Naive thymus-derived CD4-positive, alpha-beta T cell (primary cell): ENCODE data around the gene SLC25A43. TPM values are rescaled to one million over a fixed set of nuclear protein-coding genes. Genes with fewer than 3 reads are reported as not detected.

ENCODE experiments used
- ATAC-seq: fragments of 150-1000 bp; cut with Tn5 transposase; 2 replicates; pipeline ENCODE4 v1.10.0; 2021; ENCODE audit warnings: mild to moderate bottlenecking, moderate library complexity
- CTCF ChIA-PET: fragments of 350-600 bp; sonication (Branson Sonifier 250); formaldehyde crosslinking; loops from one replicate; lab custom pipeline; 2021; ENCODE audit warnings: antibody characterized with exemption; lab: Charles Lee
- POLR2A ChIA-PET: fragments of 350-600 bp; sonication (Branson Sonifier 250); formaldehyde crosslinking; loops from one replicate; lab custom pipeline; 2021; ENCODE audit warnings: antibody characterized with exemption, inconsistent platforms; lab: Charles Lee
- DNase-seq, 9 donors: peaks; one replicate each; pipeline versions ENCODE4 v3.0.0 to v3.0.0-alpha.2; 2020 to 2022; ENCODE audit warnings: mixed read lengths in 1 of 9
- H3K27ac ChIP-seq: one replicate; pipeline ENCODE4 v1.7.0; 2013; ENCODE audit warnings: mild to moderate bottlenecking, low read depth, low read length, moderate library complexity
- H3K27me3 ChIP-seq, 2 donors: one replicate each; pipeline ENCODE4 v1.7.0; 2013; ENCODE audit warnings: low read length in 2 of 2, mild to moderate bottlenecking in 2 of 2, moderate library complexity in 2 of 2; ENCODE audit not compliant: control insufficient read depth in 2 of 2, insufficient read depth in 2 of 2
- H3K36me3 ChIP-seq, 3 experiments: 1 replicate in 2 of 3; 2 replicates in 1 of 3; pipeline ENCODE4 v1.7.0; 2013; ENCODE audit warnings: low read length in 3 of 3, mild to moderate bottlenecking in 3 of 3, moderate library complexity in 1 of 3; ENCODE audit not compliant: insufficient read depth in 3 of 3, control insufficient read depth in 2 of 3
- H3K4me1 ChIP-seq, 2 donors: one replicate each; pipeline ENCODE4 v1.7.0; 2013; ENCODE audit warnings: low read length in 2 of 2, mild to moderate bottlenecking in 2 of 2, moderate library complexity in 1 of 2; ENCODE audit not compliant: control insufficient read depth in 2 of 2, insufficient read depth in 2 of 2
- H3K4me3 ChIP-seq: 2 replicates; pipeline ENCODE4 v1.7.0; 2013; ENCODE audit warnings: mild to moderate bottlenecking, low read length
- H3K9me3 ChIP-seq, 3 experiments: 1 replicate in 2 of 3; 2 replicates in 1 of 3; pipeline ENCODE4 v1.7.0; 2013; ENCODE audit warnings: low read length in 3 of 3; ENCODE audit not compliant: control insufficient read depth in 2 of 3
- H3K27ac Mint-ChIP-seq, 9 donors: one replicate each; pipeline ENCODE4 v1.8.0; 2020 to 2022; ENCODE audit warnings: mixed read lengths in 9 of 9, mild to moderate bottlenecking in 8 of 9, moderate library complexity in 5 of 9, inconsistent platforms in 2 of 9
- H3K27me3 Mint-ChIP-seq, 5 donors: one replicate each; pipeline ENCODE4 v1.8.0; 2021 to 2022; ENCODE audit warnings: mixed read lengths in 5 of 5, mild to moderate bottlenecking in 1 of 5
- H3K36me3 Mint-ChIP-seq, 5 donors: one replicate each; pipeline ENCODE4 v1.8.0; 2020 to 2022; ENCODE audit warnings: mixed read lengths in 5 of 5, mild to moderate bottlenecking in 3 of 5, inconsistent platforms in 1 of 5
- H3K4me1 Mint-ChIP-seq, 7 donors: one replicate each; pipeline ENCODE4 v1.8.0; 2020 to 2022; ENCODE audit warnings: mixed read lengths in 7 of 7, mild to moderate bottlenecking in 3 of 7, inconsistent platforms in 1 of 7
- H3K4me3 Mint-ChIP-seq, 10 donors: one replicate each; pipeline ENCODE4 v1.8.0; 2020 to 2022; ENCODE audit warnings: mild to moderate bottlenecking in 10 of 10, mixed read lengths in 10 of 10, moderate library complexity in 6 of 10, inconsistent platforms in 2 of 10
- H3K9me3 Mint-ChIP-seq, 11 donors: one replicate each; pipeline ENCODE4 v1.8.0; 2020 to 2022; ENCODE audit warnings: mixed read lengths in 11 of 11, mild to moderate bottlenecking in 4 of 11, inconsistent platforms in 1 of 11, moderate library complexity in 1 of 11
- intact Hi-C, 2 donors: fragments of 100-400 bp; cut with micrococcal nuclease; formaldehyde crosslinking; loops; one replicate each; pipeline ENCODE4 v1.15.1; 2023
- polyA plus RNA-seq, 2 donors: library from polyadenylated mRNA; unstranded; fragments of 300-500 nt; fragmentation: Illumina TruSeq; gene quantifications; one replicate each; pipeline ENCODE4 v1.2.3, GENCODE V29; 2021
- total RNA-seq, 6 experiments: library from RNA in 5 of 6; stranded (reverse) in 5 of 6; gene quantifications; 1 replicate in 5 of 6; 2 replicates in 1 of 6; pipeline ENCODE4 v1.2.3 and lab custom pipeline; 2021 to 2026

Gene SLC25A43
- total and polyA plus RNA-seq, 7 experiments from 2014 or later, result 1.8 to 8.2 (median 2.6) TPM

- Mint-ChIP-seq H3K9me3 (no peaks in the 10 kb centered on the region), H3K4me1 (peaks cover 5 to 24% (median 12%) of the 10 kb centered on the region in 7 donors), H3K4me3 (peak overlapping the region in 4 of 10 donors; percentile 11 to 49 (median 32)), H3K27me3 (no peaks in the 10 kb centered on the region), H3K27ac (peak overlapping the region; percentile 38 to 87 (median 72)), H3K36me3 (no peaks in the 10 kb centered on the region)
- Histone ChIP-seq H3K9me3 (no peaks in the 10 kb centered on the region), H3K27ac (peak overlapping the region; percentile 33), H3K36me3 (no peaks in the 10 kb centered on the region), H3K4me3 (no peak overlapping the region), H3K27me3 (no peaks in the 10 kb centered on the region), H3K4me1 (peaks cover 0 to 12% of the 10 kb centered on the region in 2 donors)
- ATAC-seq, result peak; percentile 72
- intact Hi-C loops, result no loop called here
- POLR2A ChIA-PET, result interaction anchor here (1.1 kb wide), 1 partner anchor 12 kb away, joined by 3 read pairs; no protein-coding TSS in a partner anchor
- CTCF ChIA-PET, result interaction anchor here (0.6 to 1.7 kb wide), 4 partner anchors 9 to 303 kb away, joined by 3 to 7 read pairs (median 3); no protein-coding TSS in a partner anchor
- peak in 5 of 9 donors; percentile 15 to 34 (median 20) for DNase-seq
Measured at GRCh38 chrX:119495734-119496726, 96.9 kb downstream of the SLC25A43 start.

GRCh38 chrX:119497185-119497584 lies 98.0 kb downstream of the SLC25A43 start:
- Histone ChIP-seq H3K27me3 (no peaks in the 10 kb centered on the region), H3K4me1 (peaks cover 0 to 22% of the 10 kb centered on the region in 2 donors), H3K9me3 (no peaks in the 10 kb centered on the region), H3K4me3 (no peak overlapping the region), H3K27ac (no peak overlapping the region), H3K36me3 (no peaks in the 10 kb centered on the region)
- ATAC-seq (no peak), DNase-seq (no peak)
- ChIA-PET CTCF (interaction anchor here (1.2 to 1.7 kb wide), 2 partner anchors 10 to 14 kb away, joined by 3 to 7 read pairs; no protein-coding TSS in a partner anchor), POLR2A (interaction anchor here (1.1 kb wide), 1 partner anchor 13 kb away, joined by 3 read pairs; no protein-coding TSS in a partner anchor)
- Mint-ChIP-seq H3K4me3 (no peak overlapping the region), H3K9me3 (no peaks in the 10 kb centered on the region), H3K36me3 (no peaks in the 10 kb centered on the region), H3K4me1 (peaks cover 9 to 33% (median 12%) of the 10 kb centered on the region in 7 donors), H3K27ac (peak overlapping the region in 2 of 9 donors; percentile 6 to 54), H3K27me3 (no peaks in the 10 kb centered on the region)
- intact Hi-C loops, result no loop called here

GRCh38 chrX:119500061-119500800 lies 101.1 kb downstream of the SLC25A43 start:
- intact Hi-C loops, result loop anchor here in 1 of 2 donors (5.0 kb wide), 1 partner anchor 33 kb away; the partner anchor contains the start of gene SLC25A5
- ATAC-seq, result no peak
- ChIA-PET CTCF (interaction anchor here (1.9 kb wide), 1 partner anchor 18 kb away, joined by 6 read pairs; no protein-coding TSS in a partner anchor), POLR2A (interaction anchor here (0.6 to 1.5 kb wide), 3 partner anchors 18 to 234 kb away, joined by 3 to 5 read pairs (median 4); no protein-coding TSS in a partner anchor)
- Mint-ChIP-seq H3K36me3 (no peaks in the 10 kb centered on the region), H3K4me3 (no peak overlapping the region), H3K27ac (peak overlapping the region in 4 of 9 donors; percentile 8 to 81 (median 41)), H3K4me1 (peaks cover 12 to 43% (median 19%) of the 10 kb centered on the region in 7 donors), H3K27me3 (no peaks in the 10 kb centered on the region), H3K9me3 (no peaks in the 10 kb centered on the region)
- Histone ChIP-seq H3K36me3 (no peaks in the 10 kb centered on the region), H3K4me1 (peaks cover 0 to 32% of the 10 kb centered on the region in 2 donors), H3K27me3 (no peaks in the 10 kb centered on the region), H3K9me3 (no peaks in the 10 kb centered on the region), H3K4me3 (no peak overlapping the region), H3K27ac (no peak overlapping the region)
- no peak for DNase-seq

- Histone ChIP-seq H3K4me3 (no peak overlapping the region), H3K9me3 (no peaks in the 10 kb centered on the region), H3K27ac (peak overlapping the region; percentile 50), H3K27me3 (no peaks in the 10 kb centered on the region), H3K4me1 (peaks cover 0 to 21% of the 10 kb centered on the region in 2 donors), H3K36me3 (no peaks in the 10 kb centered on the region)
- ATAC-seq, result no peak
- H3K9me3 Mint-ChIP-seq, result no peaks in the 10 kb centered on the region
- ChIA-PET CTCF (interaction anchor here (0.7 to 1.9 kb wide), 3 partner anchors 19 to 113 kb away, joined by 3 to 6 read pairs (median 5); no protein-coding TSS in a partner anchor), POLR2A (interaction anchor here (1.5 kb wide), 1 partner anchor 19 kb away, joined by 4 read pairs; no protein-coding TSS in a partner anchor)
- H3K4me3 Mint-ChIP-seq, result peak overlapping the region in 3 of 10 donors; percentile 9 to 56 (median 33)
- intact Hi-C loops, result loop anchor here in 1 of 2 donors (1.0 to 5.0 kb wide), 2 partner anchors 13 to 34 kb away; partner anchors contain the start of gene SLC25A5
- H3K4me1 Mint-ChIP-seq, result peaks cover 8 to 36% (median 14%) of the 10 kb centered on the region in 7 donors
- no peaks in the 10 kb centered on the region for H3K27me3 Mint-ChIP-seq
- peak overlapping the region in 8 of 9 donors; percentile 1 to 95 (median 42) for H3K27ac Mint-ChIP-seq
- DNase-seq, result no peak
- no peaks in the 10 kb centered on the region for H3K36me3 Mint-ChIP-seq
Measured at GRCh38 chrX:119501511-119502148, 102.5 kb downstream of the SLC25A43 start.

GRCh38 chrX:119502727-119503483 lies 103.8 kb downstream of the SLC25A43 start:
- Mint-ChIP-seq H3K27ac (peak overlapping the region; percentile 69 to 97 (median 87)), H3K9me3 (no peaks in the 10 kb centered on the region), H3K27me3 (no peaks in the 10 kb centered on the region), H3K36me3 (no peaks in the 10 kb centered on the region), H3K4me3 (peak overlapping the region in 8 of 10 donors; percentile 51 to 77 (median 71)), H3K4me1 (peaks cover 6 to 24% (median 14%) of the 10 kb centered on the region in 7 donors)
- peak; percentile 85 for ATAC-seq
- ChIA-PET CTCF (interaction anchor here (0.5 to 0.7 kb wide), 2 partner anchors 28 to 115 kb away, joined by 3 to 4 read pairs; no protein-coding TSS in a partner anchor), POLR2A (interaction anchor here (1.1 to 1.2 kb wide), 2 partner anchors 10 to 13 kb away, joined by 3 to 6 read pairs; no protein-coding TSS in a partner anchor)
- H3K4me3 ChIP-seq, result no peak overlapping the region
- no peaks in the 10 kb centered on the region for H3K27me3 ChIP-seq
- peaks cover 0 to 20% of the 10 kb centered on the region in 2 donors for H3K4me1 ChIP-seq
- H3K9me3 ChIP-seq, result no peaks in the 10 kb centered on the region
- DNase-seq, result peak in 7 of 9 donors; percentile 17 to 70 (median 58)
- intact Hi-C loops, result loop anchor here in 1 of 2 donors (1.0 to 5.0 kb wide), 2 partner anchors 15 to 36 kb away; partner anchors contain the start of gene SLC25A5
- no peaks in the 10 kb centered on the region for H3K36me3 ChIP-seq
- peak overlapping the region; percentile 50 for H3K27ac ChIP-seq
